ENCODE measurements around the gene AP2B1. TPM values are rescaled to one million over a fixed set of nuclear protein-coding genes. Genes with fewer than 3 reads are reported as not detected.

AP2B1 gene
- total and polyA plus RNA-seq, 4 donors, result 8.7 to 55.6 (median 22.3) TPM

- H3K9me3 ChIP-seq (ENCODE audit: control insufficient read depth in 4 of 4, low read length in 3 of 4), result no peaks in the 10 kb centered on the region
- H3K4me3 ChIP-seq (ENCODE audit: low read depth in 1 of 3, low read length in 3 of 3), result no peak overlapping the region
- DNase-seq (ENCODE audit: low spot score), result no peak
- peaks cover 0 to 2% (median 0%) of the 10 kb centered on the region in 4 donors for H3K4me1 ChIP-seq (ENCODE audit: control insufficient read depth in 4 of 4, insufficient read depth in 4 of 4, low read length in 3 of 4)
- TF ChIP-seq, protein P1, sequence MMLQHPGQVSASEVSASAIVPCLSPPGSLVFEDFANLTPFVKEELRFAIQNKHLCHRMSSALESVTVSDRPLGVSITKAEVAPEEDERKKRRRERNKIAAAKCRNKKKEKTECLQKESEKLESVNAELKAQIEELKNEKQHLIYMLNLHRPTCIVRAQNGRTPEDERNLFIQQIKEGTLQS (IDR thresholded peaks at IDR 0.05), result no peak
- TF ChIP-seq EGR1 (IDR thresholded peaks at IDR 0.05; ENCODE audit: low read depth in 2 of 2) (no peak), SP1 (IDR thresholded peaks at IDR 0.05) (no peak)
- TF ChIP-seq, protein P2, sequence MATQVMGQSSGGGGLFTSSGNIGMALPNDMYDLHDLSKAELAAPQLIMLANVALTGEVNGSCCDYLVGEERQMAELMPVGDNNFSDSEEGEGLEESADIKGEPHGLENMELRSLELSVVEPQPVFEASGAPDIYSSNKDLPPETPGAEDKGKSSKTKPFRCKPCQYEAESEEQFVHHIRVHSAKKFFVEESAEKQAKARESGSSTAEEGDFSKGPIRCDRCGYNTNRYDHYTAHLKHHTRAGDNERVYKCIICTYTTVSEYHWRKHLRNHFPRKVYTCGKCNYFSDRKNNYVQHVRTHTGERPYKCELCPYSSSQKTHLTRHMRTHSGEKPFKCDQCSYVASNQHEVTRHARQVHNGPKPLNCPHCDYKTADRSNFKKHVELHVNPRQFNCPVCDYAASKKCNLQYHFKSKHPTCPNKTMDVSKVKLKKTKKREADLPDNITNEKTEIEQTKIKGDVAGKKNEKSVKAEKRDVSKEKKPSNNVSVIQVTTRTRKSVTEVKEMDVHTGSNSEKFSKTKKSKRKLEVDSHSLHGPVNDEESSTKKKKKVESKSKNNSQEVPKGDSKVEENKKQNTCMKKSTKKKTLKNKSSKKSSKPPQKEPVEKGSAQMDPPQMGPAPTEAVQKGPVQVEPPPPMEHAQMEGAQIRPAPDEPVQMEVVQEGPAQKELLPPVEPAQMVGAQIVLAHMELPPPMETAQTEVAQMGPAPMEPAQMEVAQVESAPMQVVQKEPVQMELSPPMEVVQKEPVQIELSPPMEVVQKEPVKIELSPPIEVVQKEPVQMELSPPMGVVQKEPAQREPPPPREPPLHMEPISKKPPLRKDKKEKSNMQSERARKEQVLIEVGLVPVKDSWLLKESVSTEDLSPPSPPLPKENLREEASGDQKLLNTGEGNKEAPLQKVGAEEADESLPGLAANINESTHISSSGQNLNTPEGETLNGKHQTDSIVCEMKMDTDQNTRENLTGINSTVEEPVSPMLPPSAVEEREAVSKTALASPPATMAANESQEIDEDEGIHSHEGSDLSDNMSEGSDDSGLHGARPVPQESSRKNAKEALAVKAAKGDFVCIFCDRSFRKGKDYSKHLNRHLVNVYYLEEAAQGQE (IDR thresholded peaks at IDR 0.05), result no peak
- H3K27ac ChIP-seq (ENCODE audit: low read depth in 1 of 2, low read length in 2 of 2), result no peak overlapping the region
- 84% methylated on average over 1 of the region's 1 CpG for WGBS
- H3K9ac ChIP-seq (ENCODE audit: low read depth in 1 of 2, low read length in 2 of 2), result no peak overlapping the region
- H3K36me3 ChIP-seq (ENCODE audit: control insufficient read depth in 4 of 4, insufficient read depth in 3 of 4, low read depth in 1 of 4, low read length in 3 of 4), result peaks cover 0 to 7% (median 6%) of the 10 kb centered on the region in 4 donors
- H3K27me3 ChIP-seq (ENCODE audit: control insufficient read depth in 4 of 4, insufficient read depth in 4 of 4, low read length in 3 of 4), result no peaks in the 10 kb centered on the region
Measured at GRCh38 chr17:35621768-35622167, 34.6 kb downstream of the AP2B1 start.

GRCh38 chr17:35627417-35627816 lies 40.3 kb downstream of the AP2B1 start:
- peaks cover 4 to 28% (median 14%) of the 10 kb centered on the region in 4 donors for H3K36me3 ChIP-seq (ENCODE audit: control insufficient read depth in 4 of 4, insufficient read depth in 3 of 4, low read depth in 1 of 4, low read length in 3 of 4)
- H3K27ac ChIP-seq (ENCODE audit: low read depth in 1 of 2, low read length in 2 of 2), result no peak overlapping the region
- 55% methylated on average over 4 of the region's 4 CpGs for WGBS
- H3K27me3 ChIP-seq (ENCODE audit: control insufficient read depth in 4 of 4, insufficient read depth in 4 of 4, low read length in 3 of 4), result no peaks in the 10 kb centered on the region
- no peak for TF ChIP-seq NR2F2 (IDR thresholded peaks at IDR 0.05)
- no peak for TF ChIP-seq MAX (IDR thresholded peaks at IDR 0.05)
- TF ChIP-seq RAD21 (IDR thresholded peaks at IDR 0.05), result peak in 1 of 2 donors; percentile 18
- TF ChIP-seq SP1 (IDR thresholded peaks at IDR 0.05), result peak; percentile 17
- TF ChIP-seq FOXA2 (IDR thresholded peaks at IDR 0.05), result peak; percentile 11
- H3K4me1 ChIP-seq (ENCODE audit: control insufficient read depth in 4 of 4, insufficient read depth in 4 of 4, low read length in 3 of 4), result peaks cover 0 to 7% (median 2%) of the 10 kb centered on the region in 4 donors
- H3K9me3 ChIP-seq (ENCODE audit: control insufficient read depth in 4 of 4, low read length in 3 of 4), result no peaks in the 10 kb centered on the region
- no peak overlapping the region for H3K9ac ChIP-seq (ENCODE audit: low read depth in 1 of 2, low read length in 2 of 2)
- no peak for DNase-seq (ENCODE audit: low spot score)
- no peak overlapping the region for H3K4me3 ChIP-seq (ENCODE audit: low read depth in 1 of 3, low read length in 3 of 3)

- Histone ChIP-seq H3K27ac (ENCODE audit: low read depth in 1 of 2, low read length in 2 of 2) (no peak overlapping the region), H3K27me3 (ENCODE audit: control insufficient read depth in 4 of 4, insufficient read depth in 4 of 4, low read length in 3 of 4) (no peaks in the 10 kb centered on the region), H3K9me3 (ENCODE audit: control insufficient read depth in 4 of 4, low read length in 3 of 4) (no peaks in the 10 kb centered on the region), H3K4me1 (ENCODE audit: control insufficient read depth in 4 of 4, insufficient read depth in 4 of 4, low read length in 3 of 4) (peaks cover 0 to 7% (median 2%) of the 10 kb centered on the region in 4 donors), H3K9ac (ENCODE audit: low read depth in 1 of 2, low read length in 2 of 2) (no peak overlapping the region), H3K36me3 (ENCODE audit: control insufficient read depth in 4 of 4, insufficient read depth in 3 of 4, low read depth in 1 of 4, low read length in 3 of 4) (peaks cover 4 to 30% (median 11%) of the 10 kb centered on the region in 4 donors), H3K4me3 (ENCODE audit: low read depth in 1 of 3, low read length in 3 of 3) (no peak overlapping the region)
- WGBS, result 81% methylated on average over 1 of the region's 1 CpG
- DNase-seq (ENCODE audit: low spot score), result no peak
- TF ChIP-seq HNF4G (IDR thresholded peaks at IDR 0.05) (no peak), SP1 (IDR thresholded peaks at IDR 0.05) (no peak), RAD21 (IDR thresholded peaks at IDR 0.05) (no peak), RXRA (IDR thresholded peaks at IDR 0.05) (no peak), EGR1 (IDR thresholded peaks at IDR 0.05; ENCODE audit: low read depth in 2 of 2) (no peak), FOXA2 (IDR thresholded peaks at IDR 0.05) (no peak), FOXA1 (IDR thresholded peaks at IDR 0.05) (no peak), TAF1 (conservative IDR thresholded peaks at IDR 0.05) (no peak), GABPA (IDR thresholded peaks at IDR 0.05 in 1 of 2, conservative IDR thresholded peaks at IDR 0.05 in 1 of 2) (no peak), HNF4A (conservative IDR thresholded peaks at IDR 0.05) (no peak), NR2F2 (IDR thresholded peaks at IDR 0.05) (no peak)
- TF ChIP-seq, protein P1 (IDR thresholded peaks at IDR 0.05), result no peak
- TF ChIP-seq, protein P2 (IDR thresholded peaks at IDR 0.05), result no peak
- TF ChIP-seq, protein P3, sequence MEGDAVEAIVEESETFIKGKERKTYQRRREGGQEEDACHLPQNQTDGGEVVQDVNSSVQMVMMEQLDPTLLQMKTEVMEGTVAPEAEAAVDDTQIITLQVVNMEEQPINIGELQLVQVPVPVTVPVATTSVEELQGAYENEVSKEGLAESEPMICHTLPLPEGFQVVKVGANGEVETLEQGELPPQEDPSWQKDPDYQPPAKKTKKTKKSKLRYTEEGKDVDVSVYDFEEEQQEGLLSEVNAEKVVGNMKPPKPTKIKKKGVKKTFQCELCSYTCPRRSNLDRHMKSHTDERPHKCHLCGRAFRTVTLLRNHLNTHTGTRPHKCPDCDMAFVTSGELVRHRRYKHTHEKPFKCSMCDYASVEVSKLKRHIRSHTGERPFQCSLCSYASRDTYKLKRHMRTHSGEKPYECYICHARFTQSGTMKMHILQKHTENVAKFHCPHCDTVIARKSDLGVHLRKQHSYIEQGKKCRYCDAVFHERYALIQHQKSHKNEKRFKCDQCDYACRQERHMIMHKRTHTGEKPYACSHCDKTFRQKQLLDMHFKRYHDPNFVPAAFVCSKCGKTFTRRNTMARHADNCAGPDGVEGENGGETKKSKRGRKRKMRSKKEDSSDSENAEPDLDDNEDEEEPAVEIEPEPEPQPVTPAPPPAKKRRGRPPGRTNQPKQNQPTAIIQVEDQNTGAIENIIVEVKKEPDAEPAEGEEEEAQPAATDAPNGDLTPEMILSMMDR (IDR thresholded peaks at IDR 0.05; ENCODE audit: low read depth, low read length, missing input control), result no peak
Measured at GRCh38 chr17:35630530-35631148, 43.5 kb downstream of the AP2B1 start.

Data from liver (tissue), 9 donors.